Measurements from ENCODE around the gene SDCCAG8.

SDCCAG8 gene

DNA sequence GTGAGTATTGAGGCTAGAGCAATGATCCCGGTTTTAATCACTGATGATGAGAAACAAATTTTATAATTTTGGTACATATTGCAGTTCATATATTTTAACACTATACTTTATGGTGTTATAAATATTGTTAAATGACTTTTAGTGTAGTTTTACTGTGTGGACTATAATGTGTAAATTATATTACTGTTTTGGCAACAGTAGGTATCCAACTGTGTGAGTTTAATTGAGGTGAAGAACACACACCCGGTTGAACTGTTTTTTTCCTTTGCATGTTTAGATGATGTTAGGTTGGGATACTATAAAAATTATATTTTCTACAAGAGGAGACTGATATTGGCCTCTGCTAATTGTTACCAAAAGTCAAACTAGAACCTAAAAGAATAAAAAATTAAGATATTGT is 166.5 kb downstream of the SDCCAG8 start:
- DNase-seq, result no peak

DNA sequence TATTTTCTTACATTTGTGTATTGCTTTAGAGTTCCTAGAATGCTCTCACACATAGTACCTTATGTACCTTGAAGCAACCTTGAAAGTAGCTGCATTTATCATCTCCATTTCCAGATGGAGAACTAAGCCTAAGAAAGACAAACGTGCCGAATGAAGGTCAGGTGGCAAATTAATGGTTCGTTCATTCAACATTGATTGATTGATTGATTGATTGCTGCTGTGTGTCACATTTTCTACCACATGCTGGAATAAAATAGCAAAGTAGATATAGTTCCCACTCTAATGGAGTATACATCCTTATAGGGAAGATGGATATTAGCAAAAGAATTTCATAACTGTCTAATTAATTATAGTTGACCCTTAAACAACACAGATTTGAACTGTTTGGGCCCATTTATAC is 172.2 kb downstream of the SDCCAG8 start:
- no peak for DNase-seq

DNA sequence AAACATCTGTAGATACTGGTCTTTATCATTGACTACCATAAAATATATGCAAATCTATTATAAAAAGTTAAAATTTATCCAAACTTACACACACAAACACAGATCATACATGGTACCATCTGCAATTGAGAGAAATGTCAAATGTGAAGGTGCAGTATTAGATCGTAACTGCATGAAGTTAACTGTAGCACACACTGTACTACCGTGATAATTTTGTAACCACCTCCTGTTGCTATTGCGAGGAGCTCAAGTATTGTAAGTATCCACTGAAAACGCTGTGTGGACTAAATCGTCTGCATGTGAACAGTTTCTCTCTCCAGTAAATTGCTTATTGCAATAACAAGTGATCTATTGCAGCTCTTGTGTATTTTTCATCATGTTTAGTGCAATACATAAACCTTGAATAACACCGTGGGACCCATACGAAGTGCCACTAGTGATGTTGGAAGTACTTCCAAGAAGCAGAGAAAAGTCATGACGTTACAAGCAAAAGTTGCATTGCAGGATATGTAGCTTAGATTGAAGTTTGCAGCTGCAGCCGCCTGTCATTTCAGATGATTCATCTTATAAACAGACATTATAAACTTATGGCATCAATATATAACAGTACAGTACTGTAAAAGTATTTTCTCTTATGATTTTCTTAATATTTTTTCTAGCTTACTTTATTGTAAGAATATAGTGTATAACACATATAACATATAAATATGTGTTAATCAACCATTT is 172.9 kb downstream of the SDCCAG8 start:
- DNase-seq, result no peak

DNA sequence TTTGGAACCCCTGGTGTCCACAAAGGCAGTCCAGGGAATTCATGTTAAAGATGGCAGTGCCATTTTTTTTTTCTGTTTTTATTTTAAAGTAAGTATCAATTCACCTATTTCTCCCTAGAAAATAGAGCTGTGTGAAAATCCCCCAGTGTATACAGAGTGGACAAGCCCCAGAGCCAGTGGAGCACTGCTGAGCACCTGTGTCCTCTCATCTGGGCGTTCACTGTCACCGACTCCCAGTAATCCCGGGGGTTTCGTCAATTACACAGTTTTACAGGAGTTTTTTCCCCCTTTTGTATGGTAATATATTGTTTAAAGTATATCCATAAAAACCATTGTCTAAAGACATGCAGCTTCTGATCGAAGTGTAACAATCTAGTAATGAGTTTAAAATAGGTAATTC is 175.8 kb downstream of the SDCCAG8 start:
- DNase-seq, result no peak

DNA sequence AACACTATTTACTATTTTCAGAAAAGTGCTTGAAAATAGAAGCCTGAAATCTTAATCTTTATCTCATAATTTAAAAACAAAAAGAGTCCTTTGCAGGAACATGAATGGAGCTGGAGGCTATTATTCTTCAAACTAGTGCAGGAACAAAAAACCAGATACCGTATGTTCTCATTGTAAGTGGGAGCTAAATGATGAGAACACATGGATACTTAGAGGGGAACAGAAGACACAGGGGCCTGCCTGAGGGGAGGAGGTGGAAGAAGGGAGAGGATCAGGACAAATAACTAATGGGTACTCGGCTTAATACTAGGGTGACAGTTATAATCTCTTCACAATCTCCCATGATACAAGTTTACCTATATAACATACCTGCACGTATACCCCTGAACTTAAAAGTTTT is 176.3 kb downstream of the SDCCAG8 start:
- DNase-seq, result no peak

DNA sequence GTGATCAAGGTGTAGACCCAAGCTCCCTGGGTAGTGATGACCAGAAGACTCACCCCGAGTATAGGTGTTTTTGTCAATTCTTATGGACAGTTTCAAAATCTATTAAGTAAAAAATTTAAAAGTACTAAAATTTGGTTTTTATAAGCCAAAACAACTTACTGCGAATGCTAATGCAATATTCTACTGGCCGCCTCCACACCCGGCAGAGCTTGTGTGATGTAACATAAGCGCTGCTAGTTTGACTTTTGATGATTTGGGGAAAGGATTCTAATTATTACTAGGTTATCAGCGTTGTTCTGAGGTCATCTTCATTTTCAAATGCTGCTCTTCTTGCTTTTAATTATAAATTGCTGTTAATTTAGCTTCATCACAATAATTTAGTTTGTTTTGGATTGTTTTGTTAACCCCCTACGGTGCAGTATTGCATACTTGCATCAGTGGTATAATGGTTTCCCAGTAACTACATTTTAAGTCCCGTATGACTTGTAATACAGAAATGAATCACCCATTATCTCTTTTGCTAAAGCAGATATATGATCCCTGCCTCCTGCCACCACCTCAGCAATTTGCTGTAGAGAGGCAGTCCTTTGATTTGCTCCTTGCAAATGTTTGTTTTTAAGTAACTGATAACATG is 178.0 kb downstream of the SDCCAG8 start:
- peak; percentile 10 for DNase-seq

DNA sequence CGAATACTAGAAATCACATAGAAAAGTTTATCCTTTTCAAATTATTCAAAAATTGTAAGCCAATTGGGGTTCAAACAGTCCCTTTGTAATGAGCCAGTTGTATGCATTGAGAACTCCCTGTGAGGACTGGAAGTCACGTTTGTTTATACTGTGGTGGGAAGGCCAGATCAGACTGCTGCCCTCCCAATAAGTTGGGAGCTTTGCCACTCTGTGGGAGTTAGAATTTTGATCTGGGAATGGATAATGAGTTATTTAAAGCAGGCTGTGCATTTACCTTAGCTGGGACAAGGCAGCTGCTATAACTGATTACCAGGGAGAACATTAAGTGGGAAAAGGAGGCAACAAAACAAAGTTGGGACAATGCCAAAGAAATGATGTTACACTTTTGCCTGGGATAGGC is 178.8 kb downstream of the SDCCAG8 start:
- DNase-seq, result no peak

DNA sequence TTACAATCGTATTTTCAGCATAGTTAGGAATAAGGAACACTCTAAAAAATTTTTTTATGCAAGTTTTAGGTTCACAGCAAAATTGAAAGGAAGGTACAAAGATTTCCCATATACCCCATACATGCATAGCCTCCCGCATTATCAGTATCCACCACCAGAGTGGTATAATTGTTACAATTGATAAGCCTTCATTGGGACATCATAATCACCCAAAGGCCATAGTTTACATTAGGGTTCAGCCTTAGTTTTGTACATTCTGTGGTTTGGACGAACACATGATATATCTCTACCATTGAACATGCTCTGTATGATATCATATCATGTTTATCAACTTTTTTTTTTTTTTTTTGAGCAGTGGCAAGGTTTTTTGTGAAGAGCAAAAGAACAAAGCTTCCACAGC is 180.0 kb downstream of the SDCCAG8 start:
- DNase-seq, result no peak

DNA sequence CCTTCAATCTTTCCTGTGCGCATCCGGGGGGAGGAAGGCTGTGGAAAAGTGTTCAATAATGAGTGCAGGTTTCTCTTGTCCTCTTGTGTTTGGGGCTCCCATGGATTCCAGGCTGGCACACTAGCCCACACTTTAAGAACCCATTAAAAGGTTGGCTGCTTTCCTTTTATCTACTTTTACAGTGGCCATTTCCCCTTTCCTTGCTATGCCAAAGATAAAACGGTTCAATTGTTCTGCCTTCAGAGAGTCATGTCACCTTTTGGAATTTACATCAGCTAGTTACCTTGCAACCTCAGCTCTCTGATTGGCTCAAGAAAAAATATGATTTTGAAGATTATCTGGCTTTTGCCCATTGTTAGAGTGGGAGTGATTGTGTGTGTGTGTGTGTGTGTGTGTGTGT is 182.3 kb downstream of the SDCCAG8 start:
- no peak for DNase-seq

DNA sequence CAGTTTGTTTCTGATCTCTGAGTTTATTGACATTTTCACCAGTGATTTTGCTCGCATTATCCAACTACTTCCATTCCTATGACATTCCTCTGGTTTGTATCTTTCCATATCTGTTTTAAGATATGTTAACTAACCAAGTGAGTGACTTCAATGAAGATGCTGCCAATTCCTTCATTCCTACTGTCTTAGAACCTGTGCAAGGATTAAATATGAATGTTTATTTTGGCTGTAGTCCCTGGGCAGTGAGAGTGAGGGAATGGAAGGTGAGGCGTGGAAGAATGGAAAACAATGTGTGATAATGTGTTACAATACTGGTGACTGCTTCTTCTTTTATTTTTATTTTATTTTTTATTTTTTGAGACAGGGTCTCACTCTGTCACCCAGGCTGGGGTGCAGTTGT is 183.0 kb downstream of the SDCCAG8 start:
- DNase-seq, result peak; percentile 22

DNA sequence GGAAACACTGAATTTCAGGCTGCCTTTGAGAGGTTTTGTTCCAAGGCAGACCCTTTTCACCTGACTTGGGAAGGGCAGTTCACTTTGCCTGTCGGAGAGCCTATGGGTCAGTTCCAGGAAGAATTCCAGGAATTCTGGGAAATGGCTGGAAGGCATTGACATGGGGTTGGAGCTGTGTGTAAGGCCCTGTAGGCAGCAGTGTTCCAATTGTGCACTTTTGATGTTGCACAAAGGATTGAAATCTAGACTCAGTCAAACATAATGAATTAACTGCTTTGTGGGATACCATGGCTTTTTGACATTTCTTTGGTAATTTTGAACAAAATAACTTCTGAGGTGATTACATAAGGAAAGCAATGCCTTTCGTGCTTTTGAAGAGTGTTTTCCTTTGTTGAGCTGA is 184.6 kb downstream of the SDCCAG8 start:
- no peak for DNase-seq

DNA sequence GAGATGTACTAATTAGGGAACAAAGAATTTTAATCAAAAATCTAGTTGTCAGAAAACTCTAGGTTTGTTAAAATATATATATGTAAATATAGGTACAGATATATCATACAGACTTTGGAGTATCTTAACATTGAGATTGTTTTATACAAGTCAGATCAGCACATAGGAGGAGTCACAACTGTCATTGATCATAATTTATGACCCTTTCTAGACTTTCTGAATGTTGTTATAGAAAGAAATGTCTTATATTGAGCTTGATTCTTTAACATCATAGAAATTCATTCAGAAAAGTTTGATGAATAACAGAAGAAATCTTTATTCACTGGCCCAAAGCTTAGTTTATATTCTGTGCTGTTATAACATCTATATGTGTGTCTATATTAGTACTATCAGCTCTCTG is 185.8 kb downstream of the SDCCAG8 start:
- DNase-seq, result no peak

DNA sequence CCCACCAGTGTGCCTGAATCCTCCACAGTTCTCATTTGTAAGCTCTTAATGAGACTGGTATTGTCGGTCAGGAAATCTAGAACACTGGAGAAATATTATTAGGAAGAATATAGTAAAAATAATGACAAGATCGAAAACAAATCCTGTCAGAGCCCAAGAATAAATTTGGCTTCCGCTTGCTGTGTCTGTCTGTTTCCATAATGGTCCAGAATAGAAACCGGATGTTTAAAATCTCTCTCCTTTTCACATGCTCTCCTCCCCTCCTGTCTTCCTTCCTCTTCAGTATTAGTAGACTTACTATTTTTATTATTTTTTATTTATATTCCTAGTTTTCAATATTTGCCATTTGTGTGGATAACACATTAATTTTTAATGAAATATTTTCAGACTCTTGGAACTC is 187.7 kb downstream of the SDCCAG8 start:
- DNase-seq, result no peak

DNA sequence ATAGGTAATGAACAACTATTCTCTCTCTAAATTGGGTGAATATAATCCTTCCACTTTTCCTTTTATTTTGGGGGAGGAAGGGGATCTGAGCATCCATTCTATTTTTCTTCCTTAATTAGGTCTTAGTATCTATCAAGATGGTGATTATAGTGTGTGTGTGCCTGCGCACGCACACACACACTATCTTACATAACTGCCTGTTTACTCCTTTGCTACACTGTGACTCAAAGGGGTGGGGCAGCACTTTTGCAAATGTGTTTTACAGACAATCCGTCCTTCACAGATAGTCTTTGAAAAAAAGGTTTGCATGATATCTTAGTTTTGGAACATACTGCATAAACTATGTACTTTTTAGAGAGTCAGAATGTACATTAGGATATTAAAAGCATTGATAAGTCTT is 191.5 kb downstream of the SDCCAG8 start:
- peak; percentile 33 for DNase-seq

DNA sequence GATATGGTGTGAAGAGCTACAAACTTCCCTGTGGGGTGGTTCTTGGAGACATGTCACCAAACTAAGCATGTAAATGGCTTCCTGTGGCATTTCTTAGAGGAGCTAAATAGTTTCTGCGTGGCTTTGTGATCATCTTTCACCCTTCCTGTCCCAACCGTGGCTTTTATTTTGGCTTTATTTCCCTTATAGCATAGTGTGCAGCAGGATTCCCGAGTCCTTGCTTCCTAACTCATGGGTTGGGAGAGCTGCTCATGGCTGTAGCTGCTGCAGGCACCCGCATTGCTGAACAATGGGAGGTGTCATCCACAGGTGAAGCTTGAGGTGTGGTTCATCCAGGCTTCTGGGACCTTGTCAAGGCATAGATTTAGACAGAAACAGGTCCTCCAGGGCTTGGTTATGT is 192.0 kb downstream of the SDCCAG8 start:
- no peak for DNase-seq

DNA sequence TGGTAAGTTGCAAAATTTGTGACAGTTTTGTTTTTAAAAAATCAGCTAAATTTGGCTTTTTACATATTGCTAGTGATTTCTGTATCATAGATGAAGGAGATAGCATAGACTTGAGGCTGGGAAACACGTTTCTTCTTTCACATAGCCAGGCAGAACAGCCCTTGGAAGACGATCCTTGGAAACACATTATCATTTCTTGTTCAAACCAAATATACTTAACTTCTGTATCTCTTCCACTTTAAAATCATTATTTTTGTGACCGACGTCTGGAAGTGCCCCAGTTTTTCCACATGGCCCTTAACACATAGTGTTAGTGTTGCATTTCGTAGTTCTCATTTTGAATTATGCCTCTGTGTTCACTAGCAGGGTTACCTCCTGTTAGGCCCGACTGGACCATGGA is 193.5 kb downstream of the SDCCAG8 start:
- no peak for DNase-seq

DNA sequence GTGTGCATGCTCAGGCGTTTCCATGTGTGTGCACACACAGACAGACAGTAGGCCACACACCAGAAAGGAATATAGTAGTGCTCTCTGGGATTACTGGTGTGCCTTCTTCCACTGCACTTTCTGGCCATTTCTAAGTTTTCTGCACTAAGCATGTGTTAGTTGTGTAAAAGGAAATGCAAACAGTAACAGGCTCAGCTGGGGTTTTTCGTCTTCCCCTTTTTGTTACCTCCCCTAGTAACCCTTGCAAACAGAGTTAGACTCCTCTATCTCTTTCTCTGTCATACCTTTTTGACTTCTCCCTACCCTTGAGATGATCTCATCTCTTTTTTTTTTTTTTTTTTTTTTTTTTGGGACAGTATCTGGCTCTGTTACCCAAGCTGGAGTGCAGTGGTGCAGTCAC is 196.3 kb downstream of the SDCCAG8 start:
- no peak for DNase-seq

DNA sequence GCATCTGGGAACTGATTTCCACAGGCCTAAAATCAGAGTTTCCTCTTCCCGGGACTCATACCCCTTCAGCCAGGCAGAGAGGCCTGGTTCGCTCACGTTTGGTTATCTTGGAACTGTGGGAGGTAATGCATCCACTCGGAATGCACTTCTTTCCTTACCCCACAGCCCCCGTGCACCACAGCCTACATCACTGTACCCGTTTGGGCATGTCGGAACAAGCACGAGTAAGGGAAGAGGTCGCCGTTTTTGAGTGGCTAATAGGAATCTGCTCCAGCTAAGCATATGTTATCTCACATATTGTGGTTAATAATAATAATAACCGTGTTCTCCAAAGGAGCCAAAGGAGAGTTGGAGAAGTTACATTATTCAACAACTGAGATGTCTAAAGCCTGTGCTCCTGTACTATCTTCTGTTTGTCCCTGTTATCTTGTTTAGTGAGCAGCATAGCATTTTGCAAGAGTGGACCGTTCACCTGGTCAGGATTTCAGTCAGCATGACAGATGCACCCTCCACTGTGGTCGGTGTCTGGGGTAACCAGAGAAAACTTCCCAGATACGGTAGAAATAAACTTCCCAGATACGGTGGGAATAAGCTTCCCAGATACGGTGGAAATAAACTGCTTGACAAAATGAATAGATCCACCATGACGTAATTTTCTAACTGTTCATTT is 198.6 kb downstream of the SDCCAG8 start:
- DNase-seq, result no peak

DNA sequence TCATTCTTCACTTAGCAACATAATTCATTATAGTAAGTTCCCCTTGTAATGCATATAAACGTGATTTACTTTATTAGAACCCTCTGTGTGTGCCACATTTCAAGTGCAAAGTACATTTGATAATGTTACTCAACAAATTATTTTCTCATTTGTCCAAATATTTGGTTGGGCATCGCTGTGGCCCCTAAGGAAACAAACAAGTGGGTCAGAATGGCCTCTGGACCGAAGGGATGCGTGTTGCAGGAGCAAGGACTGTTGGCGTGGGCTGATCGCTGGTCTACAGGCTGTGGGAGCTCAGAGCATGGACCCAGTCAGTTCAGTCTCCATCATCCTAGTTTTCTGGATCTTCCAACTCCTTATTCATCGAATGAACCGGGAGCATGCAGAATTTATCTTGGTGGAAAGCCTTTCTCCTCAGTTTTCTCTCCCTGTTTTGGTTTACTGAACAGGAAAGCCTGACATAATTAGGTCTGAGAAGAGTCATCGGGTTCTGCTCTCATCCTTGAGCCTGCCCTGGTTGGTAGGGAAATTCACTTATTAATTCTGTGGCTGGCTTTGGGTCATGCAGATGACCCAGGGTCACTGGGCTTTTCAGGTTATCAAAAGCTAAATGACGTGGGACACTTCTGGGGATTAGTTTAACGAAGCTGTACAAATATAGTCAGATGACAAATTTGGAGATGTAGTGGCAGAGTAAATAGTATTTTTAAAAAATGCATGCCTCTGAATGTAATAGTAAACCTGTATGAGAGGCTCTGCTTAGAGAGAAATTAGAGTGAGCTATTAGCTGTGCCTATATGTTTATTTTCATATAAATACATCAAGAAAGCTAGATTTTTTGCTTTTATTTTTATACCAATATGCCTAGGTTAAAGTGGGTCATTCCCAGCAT is 200.2 kb downstream of the SDCCAG8 start:
- DNase-seq, result no peak

DNA sequence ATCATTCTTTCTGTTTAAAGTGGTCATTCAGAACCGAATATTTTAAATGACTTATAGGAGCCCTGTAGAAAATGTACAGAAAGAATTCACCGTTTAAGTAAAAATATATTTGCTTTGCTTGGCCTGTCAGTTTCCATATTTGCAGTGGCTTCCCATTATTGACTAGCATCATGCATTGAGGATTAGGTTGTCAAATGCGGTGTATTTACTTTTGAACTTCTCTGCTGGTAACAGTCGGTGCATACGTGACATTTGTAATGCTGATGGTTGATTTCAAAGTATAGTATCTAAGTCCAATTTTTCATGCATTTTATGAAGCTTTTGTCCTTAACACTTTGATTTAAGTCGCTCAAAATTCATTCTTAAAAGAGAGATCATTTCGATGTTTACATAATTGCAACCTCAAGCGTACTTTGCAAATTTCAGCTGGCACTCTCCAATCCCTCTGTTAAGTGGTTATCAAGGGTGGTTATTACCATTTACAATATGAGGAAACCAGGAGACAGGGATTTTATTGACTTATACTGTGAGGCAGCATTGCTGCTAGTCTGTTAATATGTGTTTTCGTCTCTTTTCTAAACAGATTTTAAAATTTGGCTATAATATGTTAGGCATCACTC is 201.6 kb downstream of the SDCCAG8 start:
- no peak for DNase-seq

DNA sequence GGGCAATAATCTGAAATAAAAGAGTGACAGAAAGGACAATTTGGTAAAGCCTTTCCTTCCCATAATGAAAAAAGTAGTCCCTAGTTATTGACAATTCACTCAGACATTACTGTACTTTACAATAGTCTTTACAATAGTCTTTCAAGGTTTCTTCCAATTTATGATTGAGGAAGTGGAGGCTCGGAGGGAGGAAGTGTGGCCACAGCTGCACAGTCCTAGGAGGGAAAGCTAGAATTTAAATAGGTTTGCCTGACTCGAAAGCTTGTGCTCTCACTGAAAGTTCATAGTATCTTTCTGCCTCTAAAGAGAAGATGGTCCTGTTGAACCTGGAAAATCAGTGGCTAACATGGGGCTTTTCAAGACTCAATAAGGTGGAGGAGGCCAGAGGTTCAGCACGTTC is 203.2 kb downstream of the SDCCAG8 start:
- no peak for DNase-seq

DNA sequence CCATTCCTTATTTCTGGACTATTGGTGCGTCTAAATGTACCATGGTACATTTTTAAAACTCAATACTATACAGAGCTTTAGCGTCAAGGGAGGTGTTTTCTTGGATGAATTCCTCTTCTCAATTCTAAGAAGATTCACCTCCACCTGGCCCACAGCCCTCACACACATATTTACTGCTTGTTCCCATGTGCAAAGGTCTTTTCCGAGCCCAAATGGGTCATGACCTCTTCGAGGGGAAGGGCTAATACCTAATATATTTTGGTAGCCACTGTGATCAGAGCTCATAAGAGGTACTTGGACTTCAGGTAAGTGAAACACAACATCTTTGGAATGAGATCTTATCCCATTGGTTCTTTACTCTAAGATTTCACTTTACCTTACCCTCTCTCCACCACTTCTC is 205.9 kb downstream of the SDCCAG8 start:
- DNase-seq, result no peak

Measured in fibroblast of skin of abdomen (primary cell).